ENCODE results near the gene LANCL1.

DNA sequence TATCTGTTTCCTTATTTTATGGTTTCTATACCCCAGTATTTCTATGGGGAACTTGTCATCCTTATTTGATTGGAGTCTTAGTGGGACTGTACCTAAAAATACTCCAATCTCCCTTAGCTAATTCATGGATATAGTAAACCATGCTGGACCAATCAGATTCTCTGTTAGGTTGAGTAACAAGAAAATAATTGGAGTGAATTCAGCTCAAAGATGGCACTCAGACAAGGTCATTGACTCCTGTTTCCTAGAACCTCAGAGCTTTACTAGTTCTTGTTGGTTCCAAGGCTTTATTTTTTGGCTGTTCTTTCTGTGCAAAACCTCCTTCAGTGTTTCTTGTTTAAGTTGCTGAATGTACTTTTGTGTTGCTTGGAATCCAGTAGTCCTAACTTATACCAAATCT is 48.0 kb upstream of the LANCL1 start:
- no peak for TF ChIP-seq EZH2 (IDR thresholded peaks at IDR 0.05)
- no peak for TF ChIP-seq POLR2A (IDR thresholded peaks at IDR 0.05; ENCODE audit: borderline replicate concordance, extremely low read depth, insufficient read depth, insufficient read length)
- TF ChIP-seq, protein P1, sequence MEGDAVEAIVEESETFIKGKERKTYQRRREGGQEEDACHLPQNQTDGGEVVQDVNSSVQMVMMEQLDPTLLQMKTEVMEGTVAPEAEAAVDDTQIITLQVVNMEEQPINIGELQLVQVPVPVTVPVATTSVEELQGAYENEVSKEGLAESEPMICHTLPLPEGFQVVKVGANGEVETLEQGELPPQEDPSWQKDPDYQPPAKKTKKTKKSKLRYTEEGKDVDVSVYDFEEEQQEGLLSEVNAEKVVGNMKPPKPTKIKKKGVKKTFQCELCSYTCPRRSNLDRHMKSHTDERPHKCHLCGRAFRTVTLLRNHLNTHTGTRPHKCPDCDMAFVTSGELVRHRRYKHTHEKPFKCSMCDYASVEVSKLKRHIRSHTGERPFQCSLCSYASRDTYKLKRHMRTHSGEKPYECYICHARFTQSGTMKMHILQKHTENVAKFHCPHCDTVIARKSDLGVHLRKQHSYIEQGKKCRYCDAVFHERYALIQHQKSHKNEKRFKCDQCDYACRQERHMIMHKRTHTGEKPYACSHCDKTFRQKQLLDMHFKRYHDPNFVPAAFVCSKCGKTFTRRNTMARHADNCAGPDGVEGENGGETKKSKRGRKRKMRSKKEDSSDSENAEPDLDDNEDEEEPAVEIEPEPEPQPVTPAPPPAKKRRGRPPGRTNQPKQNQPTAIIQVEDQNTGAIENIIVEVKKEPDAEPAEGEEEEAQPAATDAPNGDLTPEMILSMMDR (IDR thresholded peaks at IDR 0.05 in 2 of 3, conservative IDR thresholded peaks at IDR 0.05 in 1 of 3; ENCODE audit: borderline replicate concordance in 1 of 3, insufficient read depth in 1 of 3, low read depth in 2 of 3, low read length in 2 of 3): no peak
- TF ChIP-seq EZH2phosphoT487 (IDR thresholded peaks at IDR 0.05; ENCODE audit: borderline replicate concordance): no peak
- TF ChIP-seq YY1 (IDR thresholded peaks at IDR 0.05; ENCODE audit: extremely low read depth, insufficient replicate concordance, low read depth, low read length): no peak
- TF ChIP-seq, protein P2, sequence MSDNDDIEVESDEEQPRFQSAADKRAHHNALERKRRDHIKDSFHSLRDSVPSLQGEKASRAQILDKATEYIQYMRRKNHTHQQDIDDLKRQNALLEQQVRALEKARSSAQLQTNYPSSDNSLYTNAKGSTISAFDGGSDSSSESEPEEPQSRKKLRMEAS (IDR thresholded peaks at IDR 0.05): no peak
- TF ChIP-seq, protein P3, sequence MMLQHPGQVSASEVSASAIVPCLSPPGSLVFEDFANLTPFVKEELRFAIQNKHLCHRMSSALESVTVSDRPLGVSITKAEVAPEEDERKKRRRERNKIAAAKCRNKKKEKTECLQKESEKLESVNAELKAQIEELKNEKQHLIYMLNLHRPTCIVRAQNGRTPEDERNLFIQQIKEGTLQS (IDR thresholded peaks at IDR 0.05): no peak
- no peak for TF ChIP-seq ZNF274 (IDR thresholded peaks at IDR 0.05; ENCODE audit: low read depth, low read length)
- no peak for TF ChIP-seq ZFX (IDR thresholded peaks at IDR 0.05)
